Fibroblast of lung (primary cell): ENCODE results near the gene RPL22. TPM values are rescaled to one million over a fixed set of nuclear protein-coding genes. Genes with fewer than 3 reads are reported as not detected.

Source experiments
- DNase-seq, 2 donors: peaks; one replicate each; pipeline versions ENCODE4 v3.0.0 to v3.0.0-alpha.2; 2010; ENCODE audit warnings: low read depth in 2 of 2
- H2AFZ ChIP-seq: 2 replicates; pipeline ENCODE4 v1.5.1; 2012; ENCODE audit warnings: low read length, control low read depth, inconsistent platforms
- H3K27ac ChIP-seq: 2 replicates; pipeline ENCODE4 v1.5.1; 2011; ENCODE audit warnings: low read length, control low read depth; ENCODE audit not compliant: insufficient read depth
- H3K27me3 ChIP-seq: 2 replicates; pipeline ENCODE4 v1.5.1; 2011; ENCODE audit warnings: mild to moderate bottlenecking, low read length; ENCODE audit not compliant: control insufficient read depth, insufficient read depth
- H3K36me3 ChIP-seq: 2 replicates; pipeline ENCODE4 v1.5.1; 2011; ENCODE audit warnings: low read length; ENCODE audit not compliant: control insufficient read depth, insufficient read depth
- H3K4me1 ChIP-seq: 2 replicates; pipeline ENCODE4 v1.5.1; 2011; ENCODE audit warnings: low read length; ENCODE audit not compliant: control insufficient read depth, insufficient read depth; ENCODE audit errors: extremely low read depth
- H3K4me2 ChIP-seq: 2 replicates; pipeline ENCODE4 v1.5.1; 2011; ENCODE audit warnings: low read length, control low read depth; ENCODE audit not compliant: insufficient read depth; ENCODE audit errors: extremely low read depth
- H3K4me3 ChIP-seq, 4 experiments: fragments of 200-600 bp in 1 of 4; sonication (generic) in 1 of 4; replicated peaks in 1 of 4; 2 replicates each; pipeline ENCODE4 v1.5.1; 2011 to 2016; ENCODE audit warnings: low read length in 4 of 4, low read depth in 3 of 4, mild to moderate bottlenecking in 3 of 4, control low read depth in 2 of 4, inconsistent platforms in 1 of 4, mixed read lengths in 1 of 4; ENCODE audit not compliant: insufficient read depth in 1 of 4; ENCODE audit errors: control extremely low read depth in 1 of 4
- H3K79me2 ChIP-seq: 2 replicates; pipeline ENCODE4 v1.5.1; 2012; ENCODE audit warnings: mild to moderate bottlenecking, low read length, inconsistent platforms; ENCODE audit not compliant: control insufficient read depth, insufficient read depth
- H3K9ac ChIP-seq: 2 replicates; pipeline ENCODE4 v1.5.1; 2011; ENCODE audit warnings: mild to moderate bottlenecking, low read length, control low read depth; ENCODE audit not compliant: insufficient read depth
- H3K9me3 ChIP-seq: 2 replicates; pipeline ENCODE4 v1.5.1; 2012; ENCODE audit warnings: low read depth, low read length; ENCODE audit not compliant: control insufficient read depth, insufficient read depth
- H4K20me1 ChIP-seq: 2 replicates; pipeline ENCODE4 v1.5.1; 2011; ENCODE audit warnings: low read length; ENCODE audit not compliant: control insufficient read depth, insufficient read depth; ENCODE audit errors: extremely low read depth
- CTCF ChIP-seq, 2 donors: IDR thresholded peaks in 1 of 2; conservative IDR thresholded peaks in 1 of 2; 1 replicate in 1 of 2; 2 replicates in 1 of 2; pipeline ENCODE4 v1.5.1; 2011 to 2012; ENCODE audit warnings: low read length in 2 of 2, control low read depth in 1 of 2, inconsistent platforms in 1 of 2, low read depth in 1 of 2, mild to moderate bottlenecking in 1 of 2
- EZH2 ChIP-seq: IDR thresholded peaks from 2 replicates; pipeline ENCODE4 v1.5.1; 2012; ENCODE audit warnings: low read length, control low read depth, mild to moderate bottlenecking; ENCODE audit errors: missing control alignments
- polyA plus RNA-seq, 2 donors: library from polyadenylated mRNA; depleted of rRNA in 1 of 2; stranded (reverse) in 1 of 2; unstranded in 1 of 2; fragments of >200 nt; gene quantifications; 2 replicates each; pipeline ENCODE4 v1.2.1, GENCODE V29; 2011 to 2012; ENCODE audit warnings: missing spikeins in 1 of 2
- total RNA-seq: library from RNA; depleted of rRNA; stranded (reverse); fragments of >200 nt; gene quantifications from 2 replicates; pipeline ENCODE4 v1.2.1, GENCODE V29; 2014

RPL22 gene
- total and polyA plus RNA-seq, 2 donors (not counting 1 experiment from before 2014, with no cell fraction given): 159 to 369 TPM

GRCh38 chr1:6172549-6172948, 26.8 kb downstream of the RPL22 start:
- peaks cover 9% of the 10 kb centered on the region for H3K27me3 ChIP-seq
- DNase-seq: no peak

GRCh38 chr1:6171548-6172124, 27.8 kb downstream of the RPL22 start:
- H3K36me3 ChIP-seq: no peaks in the 10 kb centered on the region
- no peak overlapping the region for H3K27ac ChIP-seq
- H3K4me3 ChIP-seq: no peak overlapping the region
- H3K4me2 ChIP-seq: no peak overlapping the region
- H3K27me3 ChIP-seq: peaks cover 3% of the 10 kb centered on the region
- no peaks in the 10 kb centered on the region for H3K9me3 ChIP-seq
- no peaks in the 10 kb centered on the region for H3K79me2 ChIP-seq
- H3K9ac ChIP-seq: no peak overlapping the region
- no peak overlapping the region for H2AFZ ChIP-seq
- no peaks in the 10 kb centered on the region for H3K4me1 ChIP-seq
- DNase-seq: no peak
- peak; percentile 22 to 25 for TF ChIP-seq CTCF (conservative IDR thresholded peaks at IDR 0.05 in 1 of 2, IDR thresholded peaks at IDR 0.05 in 1 of 2; ENCODE audit: low read depth in 1 of 2, low read length in 2 of 2)
- no peak for TF ChIP-seq EZH2
- H4K20me1 ChIP-seq: no peaks in the 10 kb centered on the region

More at GRCh38 chr1:6172549-6172948, 26.8 kb downstream of the RPL22 start:
- no peaks in the 10 kb centered on the region for H4K20me1 ChIP-seq
- H3K36me3 ChIP-seq: no peaks in the 10 kb centered on the region
- no peaks in the 10 kb centered on the region for H3K79me2 ChIP-seq
- no peak for TF ChIP-seq CTCF (conservative IDR thresholded peaks at IDR 0.05 in 1 of 2, IDR thresholded peaks at IDR 0.05 in 1 of 2; ENCODE audit: low read depth in 1 of 2, low read length in 2 of 2)
- no peak overlapping the region for H3K4me2 ChIP-seq
- no peak overlapping the region for H3K4me3 ChIP-seq
- no peaks in the 10 kb centered on the region for H3K9me3 ChIP-seq
- no peaks in the 10 kb centered on the region for H3K4me1 ChIP-seq
- no peak overlapping the region for H3K9ac ChIP-seq
- no peak overlapping the region for H2AFZ ChIP-seq
- H3K27ac ChIP-seq: no peak overlapping the region

GRCh38 chr1:6170742-6171201, 28.6 kb downstream of the RPL22 start:
- Histone ChIP-seq H3K36me3 (no peaks in the 10 kb centered on the region), H3K79me2 (no peaks in the 10 kb centered on the region), H3K9ac (no peak overlapping the region), H3K4me1 (no peaks in the 10 kb centered on the region), H4K20me1 (no peaks in the 10 kb centered on the region), H3K27ac (no peak overlapping the region), H3K9me3 (no peaks in the 10 kb centered on the region), H3K4me2 (no peak overlapping the region), H2AFZ (no peak overlapping the region), H3K27me3 (peaks cover 3% of the 10 kb centered on the region), H3K4me3 (no peak overlapping the region)
- no peak for DNase-seq
- TF ChIP-seq CTCF (conservative IDR thresholded peaks at IDR 0.05 in 1 of 2, IDR thresholded peaks at IDR 0.05 in 1 of 2; ENCODE audit: low read depth in 1 of 2, low read length in 2 of 2) (no peak), EZH2 (no peak)
